IMR-90 (cell line): ENCODE results near the gene HBZ. TPM values are rescaled to one million over a fixed set of nuclear protein-coding genes. Genes with fewer than 3 reads are reported as not detected.

ENCODE experiments used
- ATAC-seq: fragments of 200-7000 bp; cut with Tn5 transposase; 2 replicates; pipeline ENCODE4 v1.9.1; 2020; ENCODE audit warnings: low read depth, mild to moderate bottlenecking, moderate library complexity
- BruUV-seq: library from RNA; stranded (reverse); fragments of 400-500 nt; replicated peaks from 2 replicates; lab custom pipeline; 2021; lab: Mats Ljungman, UMichigan
- CTCF ChIA-PET: fragments of 300-600 bp; formaldehyde crosslinking; extraction: SDS; loops from one replicate; lab custom pipeline; 2021; ENCODE audit warnings: antibody characterized with exemption; lab: Yijun Ruan, JAX
- POLR2A ChIA-PET: fragments of 300-600 bp; sonication (Branson Sonifier 250); formaldehyde crosslinking; loops from one replicate; lab custom pipeline; 2022; ENCODE audit warnings: antibody characterized with exemption; ENCODE audit not compliant: unreplicated experiment; lab: Charles Lee
- DNase-seq: peaks from one replicate; pipeline ENCODE4 v3.0.0; 2013
- H2AFZ ChIP-seq: replicated peaks from 2 replicates; pipeline ENCODE3; 2013; ENCODE audit warnings: low read length, mild to moderate bottlenecking; ENCODE audit not compliant: poor library complexity
- H2AK5ac ChIP-seq: 2 replicates; pipeline ENCODE4 v1.6.1; 2013; ENCODE audit warnings: low read depth, low read length, inconsistent platforms
- H2AK9ac ChIP-seq: replicated peaks from 2 replicates; pipeline ENCODE3; 2013; ENCODE audit warnings: mild to moderate bottlenecking, low read depth, low read length, moderate library complexity; ENCODE audit not compliant: poor library complexity
- H2BK120ac ChIP-seq: 2 replicates; pipeline ENCODE4 v1.6.1; 2013; ENCODE audit warnings: low read depth, low read length, inconsistent platforms
- H2BK15ac ChIP-seq: 3 replicates; pipeline ENCODE4 v1.6.1; 2013; ENCODE audit warnings: low read depth, low read length, inconsistent platforms
- H2BK20ac ChIP-seq: 2 replicates; pipeline ENCODE4 v1.6.1; 2013; ENCODE audit warnings: low read depth, mild to moderate bottlenecking, inconsistent platforms, low read length, moderate library complexity
- H2BK5ac ChIP-seq: 2 replicates; pipeline ENCODE4 v1.6.1; 2013; ENCODE audit warnings: mild to moderate bottlenecking, low read depth, low read length, inconsistent platforms; ENCODE audit not compliant: poor library complexity, severe bottlenecking
- H3K14ac ChIP-seq: replicated peaks from 2 replicates; pipeline ENCODE4 v1.6.1; 2013; ENCODE audit warnings: low read depth, low read length, inconsistent platforms
- H3K18ac ChIP-seq: 2 replicates; pipeline ENCODE4 v1.6.1; 2013; ENCODE audit warnings: low read depth, low read length, control low read depth
- H3K23ac ChIP-seq: 2 replicates; pipeline ENCODE4 v1.6.1; 2013; ENCODE audit warnings: low read depth, low read length, inconsistent platforms
- H3K27ac ChIP-seq: 2 replicates; pipeline ENCODE4 v1.5.1; 2013; ENCODE audit warnings: mild to moderate bottlenecking, control low read depth, low read length; ENCODE audit not compliant: insufficient read depth
- H3K27me3 ChIP-seq: 2 replicates; pipeline ENCODE4 v1.6.1; 2013; ENCODE audit warnings: low read length; ENCODE audit not compliant: control insufficient read depth, insufficient read depth
- H3K36me3 ChIP-seq: 2 replicates; pipeline ENCODE4 v1.6.1; 2013; ENCODE audit warnings: low read length, mixed read lengths; ENCODE audit not compliant: control insufficient read depth, insufficient read depth
- H3K4ac ChIP-seq: 2 replicates; pipeline ENCODE4 v1.6.1; 2013; ENCODE audit warnings: low read depth, low read length, inconsistent platforms
- H3K4me1 ChIP-seq: 2 replicates; pipeline ENCODE4 v1.6.1; 2013; ENCODE audit warnings: low read length, mixed read lengths; ENCODE audit not compliant: control insufficient read depth, insufficient read depth
- H3K4me2 ChIP-seq: 2 replicates; pipeline ENCODE4 v1.6.1; 2013; ENCODE audit warnings: low read depth, mild to moderate bottlenecking, control low read depth, low read length, moderate library complexity
- H3K4me3 ChIP-seq: 2 replicates; pipeline ENCODE4 v1.5.1; 2013; ENCODE audit warnings: low read depth, mild to moderate bottlenecking, control low read depth, low read length, moderate library complexity; ENCODE audit not compliant: insufficient read depth
- H3K56ac ChIP-seq: 2 replicates; pipeline ENCODE4 v1.6.1; 2013; ENCODE audit warnings: low read length, inconsistent platforms; ENCODE audit not compliant: insufficient read depth; ENCODE audit errors: extremely low read depth
- H3K79me1 ChIP-seq, 2 experiments: 2 replicates each; pipeline ENCODE4 v1.6.1; 2013; ENCODE audit warnings: low read length in 2 of 2, inconsistent platforms in 1 of 2, low read depth in 1 of 2
- H3K9ac ChIP-seq: 2 replicates; pipeline ENCODE4 v1.6.1; 2013; ENCODE audit warnings: low read depth, low read length, control low read depth
- H3K9me1 ChIP-seq: 2 replicates; pipeline ENCODE4 v1.6.1; 2013; ENCODE audit warnings: low read length, inconsistent platforms; ENCODE audit not compliant: insufficient read depth
- H3K9me3 ChIP-seq: 2 replicates; pipeline ENCODE4 v1.6.1; 2013; ENCODE audit warnings: low read length; ENCODE audit not compliant: control insufficient read depth, insufficient read depth
- H4K20me1 ChIP-seq: 2 replicates; pipeline ENCODE4 v1.6.1; 2013; ENCODE audit warnings: low read length, inconsistent platforms; ENCODE audit not compliant: insufficient read depth
- H4K5ac ChIP-seq: 2 replicates; pipeline ENCODE4 v1.6.1; 2013; ENCODE audit warnings: mild to moderate bottlenecking, low read depth, low read length, control low read depth
- H4K8ac ChIP-seq, 2 experiments: 2 replicates each; pipeline ENCODE4 v1.6.1; 2013; ENCODE audit warnings: low read depth in 2 of 2, low read length in 2 of 2, control low read depth in 1 of 2, inconsistent platforms in 1 of 2
- H4K91ac ChIP-seq: 2 replicates; pipeline ENCODE4 v1.6.1; 2013; ENCODE audit warnings: low read depth, low read length, inconsistent platforms; ENCODE audit not compliant: insufficient read depth
- BHLHE40 ChIP-seq: fragments of 150-350 bp; IDR thresholded peaks from 2 replicates; pipeline ENCODE4 v1.6.1; 2016; ENCODE audit warnings: mild to moderate bottlenecking, low read depth, low read length
- CEBPB ChIP-seq: IDR thresholded peaks from 2 replicates; pipeline ENCODE4 v1.6.1; 2012; ENCODE audit warnings: low read depth, low read length, improper control_type of control experiment
- CHD1 ChIP-seq: IDR thresholded peaks from 2 replicates; pipeline ENCODE4 v1.6.1; 2012; ENCODE audit warnings: low read depth, low read length, improper control_type of control experiment
- MAFK ChIP-seq: IDR thresholded peaks from 2 replicates; pipeline ENCODE4 v1.6.1; 2012; ENCODE audit warnings: low read depth, low read length, improper control_type of control experiment
- SMC3 ChIP-seq: fragments of 150-350 bp; IDR thresholded peaks from 2 replicates; pipeline ENCODE4 v1.6.1; 2016; ENCODE audit warnings: low read depth, mild to moderate bottlenecking, antibody characterized with exemption, low read length, moderate library complexity
- USF2 ChIP-seq: fragments of 150-350 bp; IDR thresholded peaks from 2 replicates; pipeline ENCODE4 v1.6.1; 2017; ENCODE audit warnings: mild to moderate bottlenecking, antibody characterized with exemption, low read length, low read depth
- WGBS, 2 experiments: methylation state at CpG; one replicate each; pipeline versions ENCODE4 v1.1.5 to v1.1.7; 2013; ENCODE audit warnings: missing lambda C conversion rate in 2 of 2; ENCODE audit not compliant: insufficient read length in 1 of 2; ENCODE audit errors: extremely low coverage in 2 of 2; 5-methylcytosine and 5-hydroxymethylcytosine counted together
- dilution Hi-C: fragments of 300-500 bp; cut with HindIII; formaldehyde crosslinking; loops from one replicate; pipeline ENCODE4 v1.14.3; 2018; ENCODE audit warnings: low sequenced_read_pairs; ENCODE audit not compliant: unreplicated experiment
- in situ Hi-C: fragments of 300-500 bp; cut with MboI; formaldehyde crosslinking; loops from 3 replicates; pipeline ENCODE4 v1.14.3; 2019; ENCODE audit warnings: low sequenced_read_pairs, inconsistent platforms, mixed read lengths
- intact Hi-C: fragments of 100-400 bp; cut with micrococcal nuclease; formaldehyde crosslinking; loops from 2 replicates; pipeline ENCODE4 v1.10.0; 2022
- polyA plus RNA-seq, 3 experiments: library from polyadenylated mRNA; depleted of rRNA; stranded (reverse); fragments of >200 nt; gene quantifications; 2 replicates each; pipeline ENCODE4 v1.2.3, GENCODE V29; 2012; ENCODE audit warnings: low replicate concordance in 1 of 3
- total RNA-seq: library from RNA; depleted of rRNA; stranded (reverse); fragments of >200 nt; gene quantifications from 2 replicates; pipeline ENCODE4 v1.2.3, GENCODE V29; 2012

The HBZ gene
- total and polyA plus RNA-seq, 2 of the 4 experiments (the other 2 are of a cell fraction): not detected

GRCh38 chr16:104355-104754 is 48.1 kb upstream of the HBZ start:
- Histone ChIP-seq H2AK5ac (no peak overlapping the region), H4K91ac (no peak overlapping the region), H3K79me1 (peaks cover 3 to 17% of the 10 kb centered on the region in 2 experiments; a peak in 2 of 4 replicates), H2AK9ac (no peak overlapping the region), H4K8ac (no peak overlapping the region), H2BK15ac (no peak overlapping the region), H3K18ac (no peak overlapping the region), H3K9me3 (no peaks in the 10 kb centered on the region), H3K4ac (no peak overlapping the region), H3K9ac (no peak overlapping the region), H2BK5ac (no peak overlapping the region), H3K27ac (no peak overlapping the region), H3K4me3 (no peak overlapping the region), H3K23ac (no peak overlapping the region), H2BK120ac (no peak overlapping the region), H4K5ac (no peak overlapping the region), H2AFZ (no peak overlapping the region), H3K36me3 (peaks cover 34% of the 10 kb centered on the region), H2BK20ac (no peak overlapping the region), H3K4me2 (no peak overlapping the region), H3K9me1 (no peaks in the 10 kb centered on the region), H3K27me3 (no peaks in the 10 kb centered on the region), H4K20me1 (peaks cover 14% of the 10 kb centered on the region; the same call in 1 of the 2 replicates), H3K14ac (no peak overlapping the region), H3K4me1 (no peaks in the 10 kb centered on the region), H3K56ac (no peak overlapping the region)
- DNase-seq: no peak
- CTCF ChIA-PET: interaction anchor here (1.4 kb wide), 1 partner anchor 76 kb away, joined by 5 read pairs; the partner anchor contains the start of gene HBQ1
- dilution Hi-C loops: no loop called here
- in situ Hi-C loops: no loop called here
- TF ChIP-seq BHLHE40 (no peak), SMC3 (no peak), CEBPB (no peak), CHD1 (no peak), USF2 (no peak), MAFK (no peak)
- ATAC-seq: no peak
- BruUV-seq: no TSS peak
- intact Hi-C loops: no loop called here
- POLR2A ChIA-PET: no interaction called here
- 90% methylated on average over 2 of the region's 5 CpGs; no CpG with 5 or more reads in 1 of the 2 experiments for WGBS, 2 experiments
